ENCODE measurements around the gene KIAA1671. TPM values are rescaled to one million over a fixed set of nuclear protein-coding genes. Genes with fewer than 3 reads are reported as not detected.

KIAA1671 gene
- polyA plus RNA-seq, 1 of the 3 experiments (the other 2 are of a cell fraction), result 7.4 TPM

GRCh38 chr22:25177226-25177625 lies 224.7 kb downstream of the KIAA1671 start:
- H3K79me2 ChIP-seq (ENCODE audit: insufficient read depth), result no peaks in the 10 kb centered on the region
- peaks cover 16 to 42% of the 10 kb centered on the region in 2 experiments for H3K36me3 ChIP-seq (replicated peaks in 1 of 2; ENCODE audit: control insufficient read depth in 1 of 2, insufficient read depth in 2 of 2, low read length in 1 of 2)
- no peak overlapping the region for H3K4me3 ChIP-seq (ENCODE audit: low read depth in 2 of 2, low read length in 1 of 2)
- 91% methylated on average over 13 of the region's 13 CpGs for WGBS (ENCODE audit: low lambda C conversion rate)
- no peaks in the 10 kb centered on the region for H3K4me1 ChIP-seq (ENCODE audit: control insufficient read depth in 1 of 2, insufficient read depth in 2 of 2, low read depth in 1 of 2, low read length in 1 of 2)
- no peak overlapping the region for H3K27ac ChIP-seq (ENCODE audit: low read depth in 2 of 2, low read length in 1 of 2)
- DNase-seq, result no peak
- H2AFZ ChIP-seq (ENCODE audit: low read depth), result no peak overlapping the region
- H3K9ac ChIP-seq, result no peak overlapping the region
- H3K4me2 ChIP-seq, result no peak overlapping the region
- H3K27me3 ChIP-seq (ENCODE audit: insufficient read depth), result no peaks in the 10 kb centered on the region
- H3F3A ChIP-seq (replicated peaks; ENCODE audit: insufficient read depth), result no peaks in the 10 kb centered on the region
- ChIA-PET CTCF (interaction anchor here (1.2 to 2.0 kb wide), 3 partner anchors 24 to 66 kb away, joined by 3 to 6 read pairs (median 4); no protein-coding TSS in a partner anchor), POLR2A (no interaction called here)
- no peaks in the 10 kb centered on the region for H3K9me2 ChIP-seq
- TF ChIP-seq EP300 (IDR thresholded peaks at IDR 0.05; ENCODE audit: borderline replicate concordance in 1 of 2, low read depth in 1 of 2, low read length in 1 of 2) (no peak), EZH2phosphoT487 (IDR thresholded peaks at IDR 0.05; ENCODE audit: borderline replicate concordance, low read depth) (no peak), TAF1 (IDR thresholded peaks at IDR 0.05; ENCODE audit: borderline replicate concordance, low read depth, low read length) (no peak), SIN3A (IDR thresholded peaks at IDR 0.05; ENCODE audit: borderline replicate concordance, low read depth, low read length) (no peak), PBX3 (IDR thresholded peaks at IDR 0.05) (no peak), NRF1 (IDR thresholded peaks at IDR 0.05; ENCODE audit: low read depth, low read length) (no peak), FOSL2 (IDR thresholded peaks at IDR 0.05; ENCODE audit: borderline replicate concordance, low read depth) (no peak), MAX (IDR thresholded peaks at IDR 0.05; ENCODE audit: low read depth) (no peak), NFIC (IDR thresholded peaks at IDR 0.05; ENCODE audit: borderline replicate concordance) (no peak), USF1 (IDR thresholded peaks at IDR 0.05; ENCODE audit: borderline replicate concordance, low read depth) (no peak), RCOR1 (IDR thresholded peaks at IDR 0.05; ENCODE audit: low read length) (no peak)
- no peaks in the 10 kb centered on the region for H4K20me1 ChIP-seq (ENCODE audit: insufficient read depth)
- H3K9me3 ChIP-seq, result 0 out of 2 replicates have a peak, but pooled peaks cover 5% of the 10 kb centered on the region

GRCh38 chr22:25177895-25178294 lies 225.4 kb downstream of the KIAA1671 start:
- CTCF ChIA-PET, result interaction anchor here (1.2 kb wide), 1 partner anchor 24 kb away, joined by 3 read pairs; no protein-coding TSS in a partner anchor
- H2AFZ ChIP-seq (ENCODE audit: low read depth), result no peak overlapping the region
- POLR2A ChIA-PET, result no interaction called here
- 97% methylated on average over 6 of the region's 9 CpGs for WGBS (ENCODE audit: low lambda C conversion rate)
- no peaks in the 10 kb centered on the region for H3K79me2 ChIP-seq (ENCODE audit: insufficient read depth)
- no peaks in the 10 kb centered on the region for H3K4me1 ChIP-seq (ENCODE audit: control insufficient read depth in 1 of 2, insufficient read depth in 2 of 2, low read depth in 1 of 2, low read length in 1 of 2)
- H3K27ac ChIP-seq (ENCODE audit: low read depth in 2 of 2, low read length in 1 of 2), result no peak overlapping the region
- peaks cover 16 to 40% of the 10 kb centered on the region in 2 experiments for H3K36me3 ChIP-seq (replicated peaks in 1 of 2; ENCODE audit: control insufficient read depth in 1 of 2, insufficient read depth in 2 of 2, low read length in 1 of 2)
- 0 out of 2 replicates have a peak, but pooled peaks cover 5% of the 10 kb centered on the region for H3K9me3 ChIP-seq
- H3F3A ChIP-seq (replicated peaks; ENCODE audit: insufficient read depth), result no peaks in the 10 kb centered on the region
- DNase-seq, result no peak
- no peak overlapping the region for H3K4me3 ChIP-seq (ENCODE audit: low read depth in 2 of 2, low read length in 1 of 2)
- H3K9ac ChIP-seq, result no peak overlapping the region
- no peaks in the 10 kb centered on the region for H3K27me3 ChIP-seq (ENCODE audit: insufficient read depth)
- no peak overlapping the region for H3K4me2 ChIP-seq
- no peak for TF ChIP-seq RXRA (IDR thresholded peaks at IDR 0.05; ENCODE audit: borderline replicate concordance, low read depth)
- TF ChIP-seq EP300 (IDR thresholded peaks at IDR 0.05; ENCODE audit: borderline replicate concordance in 1 of 2, low read depth in 1 of 2, low read length in 1 of 2), result no peak
- TF ChIP-seq FOSL2 (IDR thresholded peaks at IDR 0.05; ENCODE audit: borderline replicate concordance, low read depth), result no peak
- TF ChIP-seq MAX (IDR thresholded peaks at IDR 0.05; ENCODE audit: low read depth), result no peak
- TF ChIP-seq YY1 (IDR thresholded peaks at IDR 0.05; ENCODE audit: low read depth), result no peak
- TF ChIP-seq GATA2 (CRISPR knock-in tag; IDR thresholded peaks at IDR 0.05), result no peak
- no peak for TF ChIP-seq NFIC (IDR thresholded peaks at IDR 0.05; ENCODE audit: borderline replicate concordance)
- TF ChIP-seq JUND (IDR thresholded peaks at IDR 0.05), result no peak
- TF ChIP-seq TAF1 (IDR thresholded peaks at IDR 0.05; ENCODE audit: borderline replicate concordance, low read depth, low read length), result no peak
- no peak for TF ChIP-seq NRF1 (IDR thresholded peaks at IDR 0.05; ENCODE audit: low read depth, low read length)
- no peak for TF ChIP-seq EZH2phosphoT487 (IDR thresholded peaks at IDR 0.05; ENCODE audit: borderline replicate concordance, low read depth)
- TF ChIP-seq MEF2A (IDR thresholded peaks at IDR 0.05; ENCODE audit: borderline replicate concordance, low read depth), result no peak
- no peak for TF ChIP-seq USF1 (IDR thresholded peaks at IDR 0.05; ENCODE audit: borderline replicate concordance, low read depth)
- no peak for TF ChIP-seq RAD21 (IDR thresholded peaks at IDR 0.05; ENCODE audit: low read length)
- no peak for TF ChIP-seq CHD2 (IDR thresholded peaks at IDR 0.05; ENCODE audit: low read length, partially characterized antibody)
- TF ChIP-seq CTCF (IDR thresholded peaks at IDR 0.05), result no peak
- TF ChIP-seq PBX3 (IDR thresholded peaks at IDR 0.05), result no peak
- TF ChIP-seq FOXJ3 (CRISPR knock-in tag; IDR thresholded peaks at IDR 0.05), result no peak
- no peaks in the 10 kb centered on the region for H3K9me2 ChIP-seq
- no peaks in the 10 kb centered on the region for H4K20me1 ChIP-seq (ENCODE audit: insufficient read depth)
